Right forelimb (tissue), 1 donor: ENCODE results near the gene TMC1.
"Not testable (repeated sequence)": the region's sequence is repeated elsewhere in the genome, so short reads cannot be mapped to it uniquely, and the experiment has no call there.

Experiments used
- DNase-seq: peaks from one replicate; pipeline ENCODE4 v3.0.0-alpha.2; 2018

TMC1 gene

GRCh38 chr9:72521416-72521815 lies at the start of gene TMC1:
Gene TMC1 (plus strand): TSS chr9:72521608. CDS start chr9:72648649, 127,041 bp downstream.
- not testable (repeated sequence) for DNase-seq

DNA sequence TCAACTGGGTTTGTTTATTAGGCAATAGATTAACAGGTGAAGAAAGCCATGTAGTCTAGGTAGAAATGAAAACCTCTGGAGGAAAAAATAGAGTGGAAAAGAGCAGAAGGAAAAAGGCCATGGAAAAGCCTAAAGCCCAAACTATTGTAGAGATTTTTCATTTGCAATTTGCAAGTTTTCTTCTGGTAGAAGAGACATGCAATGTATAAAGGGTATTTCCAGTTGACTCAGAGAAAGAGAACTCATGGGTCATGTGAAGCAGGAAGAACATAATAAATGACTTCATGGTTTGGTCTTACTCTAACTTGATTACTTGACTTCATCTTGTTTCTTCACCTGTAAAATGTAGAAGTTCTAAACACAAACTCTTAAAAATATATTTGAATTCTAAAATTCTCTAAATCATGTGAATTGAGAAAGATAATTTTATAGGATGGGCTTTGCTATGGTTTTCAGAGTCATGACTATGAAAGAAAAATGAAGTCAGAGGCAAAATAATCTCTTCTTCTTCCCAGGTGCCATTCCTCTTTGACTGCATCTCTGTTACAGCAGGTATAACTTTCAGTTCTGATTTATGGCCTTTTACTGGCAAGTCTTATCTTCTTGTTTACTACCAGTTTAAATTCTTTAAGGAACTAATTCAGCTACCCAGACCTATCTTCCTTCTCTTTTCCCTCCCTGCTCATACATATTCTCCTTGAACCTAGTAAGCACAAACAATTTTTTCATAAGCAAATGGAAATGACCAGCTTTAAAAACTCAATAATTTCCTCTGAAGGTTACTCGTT lies 47.7 kb upstream of the TMC1 start:
- no peak for DNase-seq

- no peak for DNase-seq
Measured at GRCh38 chr9:72474676-72475075, 46.7 kb upstream of the TMC1 start.

- no peak for DNase-seq
Measured at GRCh38 chr9:72476100-72476499, 45.3 kb upstream of the TMC1 start.

GRCh38 chr9:72476617-72477437 lies 44.6 kb upstream of the TMC1 start:
- no peak for DNase-seq

DNA sequence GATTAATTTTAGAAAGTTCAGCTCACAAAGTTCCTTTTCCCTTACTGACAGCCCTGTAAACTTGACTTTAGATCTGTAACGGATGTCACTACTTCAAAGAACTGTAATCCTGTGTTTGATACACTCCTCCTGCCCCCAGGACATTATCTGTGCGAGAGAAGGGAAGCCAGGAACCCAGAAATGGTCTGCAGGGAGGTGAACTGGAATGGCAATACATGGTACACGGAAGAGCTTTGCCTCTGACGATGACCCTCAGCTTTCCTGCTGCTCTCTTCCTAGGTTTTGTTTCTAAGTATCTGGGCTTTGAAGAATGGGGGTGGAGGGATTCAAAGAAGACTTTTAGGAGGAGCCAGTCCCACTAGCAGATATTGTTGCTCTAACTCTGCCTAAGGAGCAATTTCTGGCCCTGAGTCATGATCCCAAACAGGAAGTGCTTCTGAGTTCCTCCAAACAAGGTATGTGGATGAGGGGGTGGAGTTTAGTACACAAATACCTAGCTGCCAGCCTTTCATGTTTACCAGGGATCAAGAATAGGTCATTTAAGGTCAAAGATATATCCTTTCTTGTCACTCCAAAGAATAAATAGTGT lies 43.4 kb upstream of the TMC1 start:
- DNase-seq = no peak

GRCh38 chr9:72478966-72479365 lies 42.4 kb upstream of the TMC1 start:
- no peak for DNase-seq

DNA sequence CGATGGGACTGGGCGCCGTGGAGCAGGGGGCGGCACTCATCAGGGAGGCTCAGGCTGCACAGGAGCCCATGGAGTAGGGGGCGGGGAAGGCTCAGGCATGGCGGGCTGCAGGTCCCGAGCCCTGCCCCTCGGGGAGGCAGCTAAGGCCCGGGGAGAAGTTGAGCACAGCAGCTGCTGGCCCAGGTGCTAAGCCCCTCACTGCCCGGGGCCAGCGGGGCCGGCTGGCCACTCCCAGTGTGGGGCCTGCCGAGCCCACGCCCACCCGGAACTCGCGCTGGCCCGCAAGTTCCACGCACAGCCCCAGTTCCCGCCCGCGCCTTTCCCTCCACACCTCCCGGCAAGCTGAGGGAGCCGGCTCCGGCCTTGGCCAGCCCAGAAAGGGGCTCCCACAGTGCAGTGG lies 41.1 kb upstream of the TMC1 start:
- DNase-seq = not testable (repeated sequence)

GRCh38 chr9:72480921-72481320 lies 40.5 kb upstream of the TMC1 start:
- no peak for DNase-seq

- no peak for DNase-seq
Measured at GRCh38 chr9:72485821-72486593, 35.4 kb upstream of the TMC1 start.

DNA sequence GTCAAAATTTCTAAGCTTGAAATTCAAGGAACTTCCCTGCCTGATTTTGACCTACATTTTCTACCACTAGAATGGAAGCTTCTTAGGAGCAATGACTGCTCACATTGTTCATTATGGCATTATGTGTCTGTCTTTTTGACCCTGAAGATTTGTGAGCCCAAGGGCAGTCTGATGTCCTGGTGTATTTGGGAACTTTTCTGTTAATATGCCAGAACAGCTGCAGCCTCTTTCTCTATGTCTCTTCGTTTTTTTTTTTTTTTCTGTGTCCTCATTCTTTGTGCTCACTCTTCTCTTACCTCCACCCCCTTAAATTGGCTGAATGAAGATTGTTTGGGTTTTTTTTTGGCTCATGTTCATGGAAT lies 34.8 kb upstream of the TMC1 start:
- DNase-seq = no peak

DNA sequence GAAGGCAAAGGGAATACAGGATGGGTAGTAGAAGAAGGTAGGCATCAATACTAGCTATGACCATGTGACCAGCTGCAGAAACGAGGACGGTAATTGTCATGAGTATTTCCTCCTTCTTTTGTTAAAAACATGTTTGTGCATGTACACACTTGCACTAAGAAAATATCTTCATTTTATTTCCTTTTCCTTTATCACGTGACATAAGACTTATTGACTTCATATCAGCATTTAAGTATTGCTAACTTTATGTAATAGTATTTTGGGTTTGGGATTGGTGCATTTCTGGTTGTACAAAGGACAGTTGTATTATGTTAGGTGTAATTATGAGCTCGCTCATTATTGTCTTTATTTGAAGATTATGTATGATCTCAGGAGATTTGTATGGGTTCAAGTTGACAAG lies 33.7 kb upstream of the TMC1 start:
- DNase-seq = not testable (repeated sequence)

GRCh38 chr9:72489986-72490385 lies 31.4 kb upstream of the TMC1 start:
- no peak for DNase-seq

DNA sequence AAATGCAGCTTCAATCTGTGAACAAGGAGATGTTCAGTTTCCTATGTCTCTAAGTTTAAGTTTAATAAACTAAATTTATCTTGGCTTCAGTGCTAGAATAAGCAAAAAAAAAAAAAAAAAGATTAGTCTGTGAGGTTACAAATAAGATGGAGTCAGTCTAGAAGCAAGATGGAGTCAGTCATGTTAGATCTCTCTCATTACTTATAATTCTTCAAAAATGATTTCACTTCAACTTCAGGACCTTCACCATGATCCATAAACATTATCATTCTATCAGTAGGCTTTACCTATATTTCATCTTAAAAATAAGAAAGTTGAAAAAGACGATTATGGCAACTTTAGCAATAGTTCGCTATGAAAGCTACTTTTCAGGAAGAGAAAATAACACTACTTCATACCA lies 30.2 kb upstream of the TMC1 start:
- DNase-seq = no peak

- DNase-seq = no peak
Measured at GRCh38 chr9:72494051-72494450, 27.4 kb upstream of the TMC1 start.

DNA sequence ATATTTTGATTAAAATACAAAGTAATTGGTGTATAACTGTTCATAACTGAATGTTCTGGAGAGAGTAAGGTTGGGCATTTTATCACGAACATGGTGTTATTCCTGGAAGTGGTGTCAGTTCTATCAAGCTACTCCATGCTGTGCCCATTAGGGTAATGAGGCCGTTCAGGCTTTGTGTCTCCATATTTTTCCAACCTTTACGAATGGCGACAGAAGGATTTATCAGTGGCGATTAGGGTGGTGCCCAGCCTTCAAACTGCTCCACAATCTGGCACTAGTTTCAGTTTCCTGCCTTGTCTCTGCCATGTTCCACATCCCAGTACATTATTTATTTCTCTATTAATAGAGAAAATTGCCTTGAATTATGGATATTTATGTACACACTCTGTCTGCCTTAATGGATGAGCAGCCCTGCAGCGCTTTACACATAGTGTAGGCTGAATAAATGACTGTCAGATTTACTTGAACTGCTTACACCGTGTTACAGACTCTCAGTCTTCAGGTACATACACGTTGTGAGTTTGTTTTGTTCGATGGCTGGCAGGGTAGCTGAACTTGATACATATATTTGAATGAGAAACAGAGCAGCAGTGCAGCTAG lies 23.9 kb upstream of the TMC1 start:
- DNase-seq = no peak

DNA sequence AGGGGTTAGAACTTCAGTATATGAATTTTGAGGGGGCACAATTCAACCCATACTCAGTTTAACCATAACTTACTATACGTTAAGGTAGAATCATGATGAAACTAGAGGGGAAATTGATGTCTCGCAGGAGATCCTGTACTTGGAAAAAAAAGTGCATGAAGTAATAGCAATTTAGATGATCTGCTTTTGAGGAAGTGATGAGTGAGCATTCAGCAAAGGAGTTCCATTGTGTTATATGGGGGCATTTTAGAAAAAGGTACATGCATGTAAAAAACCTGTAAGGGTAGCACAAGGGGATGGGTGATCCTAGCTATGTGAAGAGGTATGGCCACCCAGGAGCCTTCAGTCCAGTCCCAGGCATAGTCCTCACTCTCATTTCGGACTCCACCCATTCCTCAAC lies 14.8 kb upstream of the TMC1 start:
- DNase-seq = no peak

- DNase-seq = no peak
Measured at GRCh38 chr9:72509053-72509452, 12.4 kb upstream of the TMC1 start.

DNA sequence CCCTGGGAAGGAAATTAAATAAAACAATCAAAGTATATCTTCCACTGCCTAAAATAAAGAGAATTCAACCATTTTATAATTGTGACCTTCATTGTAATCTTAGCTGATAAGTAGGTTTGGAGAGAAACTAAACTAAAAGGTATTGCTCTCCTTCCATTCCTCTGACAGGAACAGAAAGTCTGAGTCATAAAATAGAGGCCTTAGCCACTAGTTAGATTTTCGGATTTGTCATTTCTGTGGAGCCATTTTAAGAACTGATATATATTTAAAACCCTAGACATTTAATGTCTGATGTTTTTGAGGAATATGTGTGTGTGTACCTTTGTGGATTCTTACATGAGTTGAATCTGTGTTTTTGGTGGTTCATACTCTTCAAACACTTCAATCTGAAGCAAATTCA lies 11.8 kb upstream of the TMC1 start:
- DNase-seq = no peak

DNA sequence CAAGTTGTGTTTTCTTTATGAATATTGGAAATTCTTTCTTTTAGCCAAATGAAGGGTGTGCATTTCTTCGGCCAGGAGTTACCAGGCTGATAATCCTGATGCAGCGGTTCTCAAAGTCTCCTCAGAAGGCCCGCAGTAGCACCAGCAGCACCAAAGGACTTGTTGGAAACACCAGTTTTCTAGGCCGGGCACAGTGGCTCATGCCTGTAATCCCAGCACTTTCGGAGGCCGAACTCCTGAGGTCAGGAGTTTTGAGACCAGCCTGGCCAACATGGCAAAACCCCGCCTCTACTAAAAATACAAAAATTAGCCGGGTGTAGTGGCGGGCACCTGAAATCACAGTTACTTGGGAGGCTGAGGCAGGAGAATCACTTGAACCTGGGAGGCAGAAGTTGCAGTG lies 397 bp upstream of the TMC1 start:
- DNase-seq = not testable (repeated sequence)

DNA sequence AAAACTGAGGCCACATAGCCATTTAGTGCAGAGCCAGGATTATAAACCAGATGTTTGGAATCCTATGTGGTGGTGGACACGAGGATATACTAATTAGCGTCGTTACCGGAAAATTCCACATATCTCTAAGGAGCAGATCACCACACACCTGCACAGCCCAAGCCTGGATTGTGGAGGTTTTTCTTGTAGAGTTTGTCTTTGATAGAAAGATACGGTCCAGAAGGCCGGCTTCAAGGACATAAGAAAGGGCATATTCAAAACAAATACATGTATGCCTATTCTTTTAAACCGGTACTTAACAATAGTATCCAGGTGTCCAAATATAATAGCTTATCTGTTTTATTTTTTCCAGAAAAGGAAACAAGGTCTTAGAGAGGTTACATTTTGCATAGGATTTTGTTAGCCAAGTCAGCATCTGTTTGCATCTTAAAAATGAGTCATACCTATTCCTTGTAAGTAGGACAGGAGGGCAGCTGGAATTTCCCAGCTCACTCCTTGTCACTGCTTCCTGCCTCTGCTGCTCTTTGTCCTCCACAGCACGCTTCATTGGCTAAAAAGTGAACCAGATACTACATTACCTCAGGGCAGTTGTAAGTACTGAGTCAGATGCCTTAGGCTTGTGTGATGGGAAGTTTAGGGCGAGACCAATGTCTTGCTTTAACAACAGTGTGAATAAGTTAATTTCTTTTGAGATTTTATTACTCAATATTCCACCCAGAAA lies 3.6 kb downstream of the TMC1 start:
- DNase-seq = no peak
